ENCODE measurements around the gene MEF2B.

MEF2B gene

DNA sequence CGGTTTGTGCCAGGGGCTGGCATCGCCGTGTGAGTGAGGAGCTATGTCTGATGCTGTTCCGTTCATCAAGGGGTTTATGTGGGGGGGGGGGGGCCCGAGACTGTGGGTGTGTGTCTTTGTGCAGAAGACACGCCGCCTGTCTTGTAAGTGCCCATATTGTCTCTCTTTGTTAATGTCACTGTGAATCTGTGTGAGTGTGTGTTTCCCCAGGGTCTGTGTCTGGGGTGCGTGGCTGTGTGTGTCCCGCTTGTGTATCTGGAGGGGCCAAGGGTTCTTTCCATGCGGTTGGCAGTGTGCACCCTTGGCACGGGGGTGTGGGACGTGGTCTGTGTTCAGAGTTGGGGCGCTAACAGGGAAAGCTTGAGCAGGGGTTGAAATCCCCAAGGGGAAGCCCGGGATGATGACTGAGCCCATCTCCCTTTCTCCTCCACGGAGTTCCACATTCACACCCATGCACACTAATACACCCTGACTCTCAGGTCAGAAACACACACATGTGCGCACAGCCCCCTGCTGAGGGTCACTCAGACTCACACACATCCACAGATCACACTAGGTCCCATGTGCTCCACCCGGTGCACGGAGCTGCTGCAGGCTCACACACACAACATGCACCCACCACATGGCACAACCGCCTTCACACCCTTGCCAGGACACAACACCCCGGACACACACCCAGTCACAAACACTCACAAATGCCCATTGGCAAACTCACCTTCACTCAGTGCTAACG lies 43.5 kb upstream of the MEF2B start:
- in situ Hi-C loops (cut with HindIII; ENCODE audit: low sequenced_read_pairs) = no loop called here
- DNase-seq (ENCODE audit: low read depth) = no peak
- no peak overlapping the region for H3K4me3 ChIP-seq (ENCODE audit: low read depth, low read length)
- no peak for TF ChIP-seq CTCF (IDR thresholded peaks at IDR 0.05; ENCODE audit: low read depth, low read length, missing control alignments)

- no peak for TF ChIP-seq CTCF (IDR thresholded peaks at IDR 0.05; ENCODE audit: low read depth, low read length, missing control alignments)
- H3K4me3 ChIP-seq (ENCODE audit: low read depth, low read length) = no peak overlapping the region
- in situ Hi-C loops (cut with HindIII; ENCODE audit: low sequenced_read_pairs) = no loop called here
- DNase-seq (ENCODE audit: low read depth) = no peak
These were observed 42.9 kb upstream of the MEF2B start for GRCh38 chr19:19212916-19213315.

- no peak within 1 kb of the TSS for H3K4me3 ChIP-seq (ENCODE audit: low read depth, low read length)
- no peak for TF ChIP-seq CTCF (IDR thresholded peaks at IDR 0.05; ENCODE audit: low read depth, low read length, missing control alignments)
- in situ Hi-C loops (cut with HindIII; ENCODE audit: low sequenced_read_pairs) = no loop called here
- no peak for DNase-seq (ENCODE audit: low read depth)
These were observed 41.7 kb upstream of the MEF2B start, which contains the start of gene NCAN for GRCh38 chr19:19211499-19212420. NCAN (plus strand) TSS chr19:19211958; CDS start chr19:19216954, 4,996 bp downstream.

GRCh38 chr19:19209372-19209771 lies 39.3 kb upstream of the MEF2B start:
- in situ Hi-C loops (cut with HindIII; ENCODE audit: low sequenced_read_pairs) = no loop called here
- DNase-seq (ENCODE audit: low read depth) = no peak

GRCh38 chr19:19207637-19208572 lies 37.8 kb upstream of the MEF2B start:
- H3K4me3 ChIP-seq (ENCODE audit: low read depth, low read length) = no peak overlapping the region
- in situ Hi-C loops (cut with HindIII; ENCODE audit: low sequenced_read_pairs) = no loop called here
- no peak for TF ChIP-seq CTCF (IDR thresholded peaks at IDR 0.05; ENCODE audit: low read depth, low read length, missing control alignments)
- no peak for DNase-seq (ENCODE audit: low read depth)

More at GRCh38 chr19:19209372-19209771, 39.3 kb upstream of the MEF2B start:
- H3K4me3 ChIP-seq (ENCODE audit: low read depth, low read length) = no peak overlapping the region
- no peak for TF ChIP-seq CTCF (IDR thresholded peaks at IDR 0.05; ENCODE audit: low read depth, low read length, missing control alignments)

DNA sequence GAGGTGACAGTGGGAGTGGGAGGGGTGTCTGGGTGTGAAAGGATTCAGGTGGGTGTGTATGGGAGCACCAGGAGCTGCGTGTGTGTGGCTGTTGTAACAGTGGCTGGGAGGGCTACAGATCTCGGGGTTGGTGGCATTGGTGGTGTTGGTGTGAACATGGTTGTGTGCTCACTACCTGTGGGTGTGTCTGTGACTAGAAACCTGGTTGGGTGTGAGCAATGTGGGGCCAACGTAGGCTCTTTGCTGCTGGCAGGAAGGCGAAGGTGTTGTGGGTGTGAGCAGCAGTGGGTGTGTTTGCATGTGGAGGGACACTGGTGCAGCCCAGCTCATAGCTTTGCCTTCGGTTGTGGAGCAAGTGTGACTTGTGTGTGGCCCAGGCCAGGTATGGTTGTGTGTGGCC lies 36.9 kb upstream of the MEF2B start:
- H3K4me3 ChIP-seq (ENCODE audit: low read depth, low read length) = no peak overlapping the region
- in situ Hi-C loops (cut with HindIII; ENCODE audit: low sequenced_read_pairs) = no loop called here
- no peak for TF ChIP-seq CTCF (IDR thresholded peaks at IDR 0.05; ENCODE audit: low read depth, low read length, missing control alignments)
- DNase-seq (ENCODE audit: low read depth) = no peak
